Measurements from ENCODE around the gene TRPV3. TPM values are rescaled to one million over a fixed set of nuclear protein-coding genes. Genes with fewer than 3 reads are reported as not detected.

Gene TRPV3
- total and polyA plus RNA-seq, 4 donors: 0.10 to 0.91 (median 0.33) TPM

GRCh38 chr17:3532106-3532858 is 25.3 kb downstream of the TRPV3 start:
- Histone ChIP-seq H3K27ac (ENCODE audit: low read depth in 1 of 2, low read length in 1 of 2) (no peak overlapping the region), H3K4me3 (no peak overlapping the region), H3K9me3 (ENCODE audit: control insufficient read depth in 4 of 4, insufficient read depth in 3 of 4, low read length in 3 of 4) (no peaks in the 10 kb centered on the region), H3K9ac (ENCODE audit: insufficient read depth in 1 of 2, low read length in 2 of 2) (no peak overlapping the region), H3K4me1 (ENCODE audit: control insufficient read depth in 5 of 5, insufficient read depth in 5 of 5, low read length in 5 of 5) (peaks cover 0 to 27% (median 0%) of the 10 kb centered on the region in 5 donors), H3K36me3 (ENCODE audit: control insufficient read depth in 4 of 4, insufficient read depth in 4 of 4, low read length in 4 of 4) (no peaks in the 10 kb centered on the region), H3K27me3 (ENCODE audit: control insufficient read depth in 3 of 3, insufficient read depth in 3 of 3, low read length in 2 of 3) (no peaks in the 10 kb centered on the region)
- ATAC-seq (ENCODE audit: insufficient read depth, low FRiP score) (no peak), DNase-seq (no peak)
- TF ChIP-seq CTCF (IDR thresholded peaks at IDR 0.05; ENCODE audit: control extremely low read depth, extremely low read depth): no peak
- WGBS, 2 donors: 88 to 91% methylated on average over 36 of the region's 36 CpGs

GRCh38 chr17:3531266-3532101 is 26.1 kb downstream of the TRPV3 start:
- H3K27me3 ChIP-seq (ENCODE audit: control insufficient read depth in 3 of 3, insufficient read depth in 3 of 3, low read length in 2 of 3): no peaks in the 10 kb centered on the region
- TF ChIP-seq CTCF (IDR thresholded peaks at IDR 0.05; ENCODE audit: control extremely low read depth, extremely low read depth): no peak
- H3K36me3 ChIP-seq (ENCODE audit: control insufficient read depth in 4 of 4, insufficient read depth in 4 of 4, low read length in 4 of 4): peaks cover 0 to 2% (median 0%) of the 10 kb centered on the region in 4 donors
- no peak overlapping the region for H3K9ac ChIP-seq (ENCODE audit: insufficient read depth in 1 of 2, low read length in 2 of 2)
- no peaks in the 10 kb centered on the region for H3K9me3 ChIP-seq (ENCODE audit: control insufficient read depth in 4 of 4, insufficient read depth in 3 of 4, low read length in 3 of 4)
- ATAC-seq (ENCODE audit: insufficient read depth, low FRiP score): no peak
- no peak overlapping the region for H3K4me3 ChIP-seq
- H3K27ac ChIP-seq (ENCODE audit: low read depth in 1 of 2, low read length in 1 of 2): no peak overlapping the region
- WGBS, 2 donors: 76 to 85% methylated on average over 20 to 21 of the region's 21 CpGs
- peaks cover 0 to 21% (median 0%) of the 10 kb centered on the region in 5 donors for H3K4me1 ChIP-seq (ENCODE audit: control insufficient read depth in 5 of 5, insufficient read depth in 5 of 5, low read length in 5 of 5)
- DNase-seq: peak; percentile 20 to 38 (median 36)

GRCh38 chr17:3529817-3530741 is 27.5 kb downstream of the TRPV3 start:
- ATAC-seq (ENCODE audit: insufficient read depth, low FRiP score) (peak; percentile 39), DNase-seq (peak; percentile 64 to 90 (median 88))
- no peak overlapping the region for H3K27ac ChIP-seq (ENCODE audit: low read depth in 1 of 2, low read length in 1 of 2)
- H3K4me1 ChIP-seq (ENCODE audit: control insufficient read depth in 5 of 5, insufficient read depth in 5 of 5, low read length in 5 of 5): peaks cover 0 to 13% (median 0%) of the 10 kb centered on the region in 5 donors
- no peak overlapping the region for H3K9ac ChIP-seq (ENCODE audit: insufficient read depth in 1 of 2, low read length in 2 of 2)
- H3K9me3 ChIP-seq (ENCODE audit: control insufficient read depth in 4 of 4, insufficient read depth in 3 of 4, low read length in 3 of 4): no peaks in the 10 kb centered on the region
- H3K4me3 ChIP-seq: no peak overlapping the region
- peaks cover 0 to 2% (median 0%) of the 10 kb centered on the region in 4 donors for H3K36me3 ChIP-seq (ENCODE audit: control insufficient read depth in 4 of 4, insufficient read depth in 4 of 4, low read length in 4 of 4)
- WGBS, 2 donors: 50 to 68% methylated on average over 32 of the region's 32 CpGs
- TF ChIP-seq CTCF (IDR thresholded peaks at IDR 0.05; ENCODE audit: control extremely low read depth, extremely low read depth): no peak
- no peaks in the 10 kb centered on the region for H3K27me3 ChIP-seq (ENCODE audit: control insufficient read depth in 3 of 3, insufficient read depth in 3 of 3, low read length in 2 of 3)
